GM19395 (cell line): Measurements from ENCODE around the gene PLEKHM1.

Source experiments
- ATAC-seq: cut with Tn5 transposase; IDR thresholded peaks from one replicate; pipeline ENCODE4 v1.9.1; 2021; ENCODE audit warnings: mild to moderate bottlenecking, moderate library complexity; ENCODE audit not compliant: unreplicated experiment

PLEKHM1 gene

DNA sequence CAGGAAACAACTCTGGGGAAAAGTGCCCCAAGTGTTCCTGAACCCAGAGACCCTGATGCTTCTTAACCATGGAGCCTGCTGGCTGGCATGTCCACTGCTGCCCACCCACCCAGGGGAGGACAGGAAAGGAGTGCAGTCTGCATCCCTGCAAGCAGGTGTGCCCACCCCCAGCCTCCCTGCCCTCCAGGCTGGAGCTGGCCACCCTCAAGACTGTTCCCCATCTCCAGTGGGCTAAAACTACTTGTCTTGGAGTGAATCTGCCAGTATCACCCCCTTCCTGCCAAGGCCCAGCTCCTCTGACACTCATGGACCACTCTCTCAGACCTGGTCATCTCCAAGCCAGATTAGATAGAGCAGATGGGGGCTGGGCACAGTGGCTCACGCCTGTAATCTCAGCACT is 87.6 kb downstream of the PLEKHM1 start:
- no peak for ATAC-seq

DNA sequence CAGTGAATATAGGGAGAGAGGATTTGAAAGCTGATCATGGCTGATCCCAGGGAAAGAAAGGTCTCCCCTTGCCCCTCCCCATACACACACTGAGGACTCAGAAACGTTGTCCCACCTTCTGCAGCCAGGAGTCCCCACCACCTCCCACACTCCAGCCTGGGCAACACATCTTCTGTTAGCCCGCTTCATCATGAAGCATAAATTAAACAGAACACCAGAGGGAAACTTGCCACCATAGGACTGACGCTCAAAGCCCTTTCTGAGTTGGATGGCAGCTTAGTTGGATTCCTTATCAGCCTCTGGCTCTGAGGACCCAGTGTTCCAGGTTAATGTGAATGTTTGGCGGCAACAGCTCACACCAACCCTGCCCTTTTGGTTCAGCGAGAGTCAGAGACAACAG is 91.7 kb downstream of the PLEKHM1 start:
- ATAC-seq, result no peak

DNA sequence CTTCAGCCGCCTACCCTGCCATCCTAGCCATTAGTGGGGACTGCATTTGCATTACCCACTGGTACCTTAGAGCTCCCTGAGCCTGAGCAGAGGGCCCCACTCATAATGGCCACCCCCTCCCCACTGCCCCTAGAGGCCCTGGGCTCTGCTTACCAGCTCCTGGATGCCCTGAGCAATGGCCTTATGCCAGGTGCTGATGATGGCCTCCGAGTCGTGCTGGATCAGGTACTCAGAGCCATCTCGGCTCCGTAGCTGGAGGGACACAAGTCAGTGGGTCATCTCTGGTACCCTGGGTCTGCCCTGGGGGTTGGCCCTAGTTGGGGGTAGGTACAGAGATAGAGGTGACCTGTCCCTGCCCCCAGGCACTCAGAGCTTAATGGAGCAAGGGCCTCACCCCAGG is 92.7 kb downstream of the PLEKHM1 start:
- ATAC-seq, result no peak

DNA sequence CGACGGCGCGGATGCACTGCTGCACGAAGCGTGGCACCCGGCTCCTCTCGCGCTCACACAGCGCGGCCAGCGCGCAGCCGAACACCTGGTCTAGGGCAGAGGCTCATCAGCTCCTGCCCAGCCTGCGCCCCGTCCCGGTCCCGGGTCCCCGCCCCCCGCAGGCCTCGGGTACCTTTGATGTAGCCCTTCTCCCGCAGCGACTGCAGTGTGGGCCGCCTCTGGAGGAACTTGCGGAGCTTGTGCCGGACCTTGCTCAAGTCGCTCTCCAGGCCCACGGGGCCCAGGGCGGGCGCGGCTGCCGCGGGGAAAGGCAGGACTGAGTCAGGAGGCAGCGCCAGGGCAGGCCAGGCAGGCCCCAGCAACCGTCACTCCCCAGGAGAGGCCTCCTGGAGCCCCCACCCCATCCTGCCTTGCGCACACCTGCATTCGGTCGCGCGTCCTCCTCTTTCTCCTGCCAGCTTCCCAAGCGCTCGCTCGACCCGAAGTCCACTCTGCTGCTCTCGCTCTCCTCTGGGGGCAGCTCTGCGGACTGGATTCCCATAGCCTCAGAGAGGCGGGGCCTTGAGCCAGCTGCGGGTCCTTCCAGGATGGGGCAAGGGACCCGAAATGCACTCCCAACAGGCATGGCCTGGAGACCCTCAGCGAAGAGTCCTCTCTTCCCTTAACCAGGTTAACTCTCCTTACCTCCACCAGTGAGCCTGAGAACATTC is 93.9 kb downstream of the PLEKHM1 start:
- no peak for ATAC-seq

DNA sequence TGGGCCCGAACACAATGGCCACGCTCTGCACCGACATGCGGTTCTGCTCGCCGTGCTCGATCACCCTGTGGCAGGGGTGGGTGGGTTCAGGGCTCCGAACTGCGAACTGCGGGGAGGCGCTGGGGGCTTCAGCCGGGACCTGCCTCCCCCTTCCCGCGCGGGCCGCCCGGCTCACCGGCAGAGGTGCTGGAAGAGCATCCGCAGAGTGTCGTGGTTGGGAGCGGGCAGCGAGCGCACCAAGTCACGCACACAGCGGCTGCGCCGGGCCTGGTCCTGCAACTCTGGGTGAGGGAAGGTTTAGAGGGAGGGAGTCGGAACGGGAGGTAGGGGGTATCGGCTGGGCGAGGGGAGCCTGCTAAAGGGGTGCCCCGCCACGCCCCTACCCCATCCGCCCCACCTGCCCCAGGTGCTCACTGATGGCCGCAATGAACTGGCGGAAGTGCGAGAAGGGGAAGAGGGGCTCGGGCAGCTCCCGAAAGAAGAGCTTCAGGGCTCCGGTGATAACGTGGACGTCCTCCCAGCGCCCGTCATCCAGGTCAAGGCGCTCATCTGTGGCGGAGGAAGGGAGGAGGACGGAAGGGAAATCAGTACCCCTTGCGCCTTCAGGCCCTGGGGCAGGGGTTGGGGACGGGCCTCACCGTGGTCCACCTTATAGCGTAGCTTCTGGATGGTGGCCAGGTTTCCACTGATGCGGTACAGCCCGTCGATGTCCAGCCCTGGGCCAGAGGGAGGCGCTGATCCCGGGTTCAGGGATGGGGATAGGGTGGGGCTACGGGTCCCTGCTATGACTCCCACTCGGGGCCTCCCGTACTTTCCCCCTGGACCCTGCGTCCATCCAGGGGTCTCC is 94.7 kb downstream of the PLEKHM1 start:
- no peak for ATAC-seq

DNA sequence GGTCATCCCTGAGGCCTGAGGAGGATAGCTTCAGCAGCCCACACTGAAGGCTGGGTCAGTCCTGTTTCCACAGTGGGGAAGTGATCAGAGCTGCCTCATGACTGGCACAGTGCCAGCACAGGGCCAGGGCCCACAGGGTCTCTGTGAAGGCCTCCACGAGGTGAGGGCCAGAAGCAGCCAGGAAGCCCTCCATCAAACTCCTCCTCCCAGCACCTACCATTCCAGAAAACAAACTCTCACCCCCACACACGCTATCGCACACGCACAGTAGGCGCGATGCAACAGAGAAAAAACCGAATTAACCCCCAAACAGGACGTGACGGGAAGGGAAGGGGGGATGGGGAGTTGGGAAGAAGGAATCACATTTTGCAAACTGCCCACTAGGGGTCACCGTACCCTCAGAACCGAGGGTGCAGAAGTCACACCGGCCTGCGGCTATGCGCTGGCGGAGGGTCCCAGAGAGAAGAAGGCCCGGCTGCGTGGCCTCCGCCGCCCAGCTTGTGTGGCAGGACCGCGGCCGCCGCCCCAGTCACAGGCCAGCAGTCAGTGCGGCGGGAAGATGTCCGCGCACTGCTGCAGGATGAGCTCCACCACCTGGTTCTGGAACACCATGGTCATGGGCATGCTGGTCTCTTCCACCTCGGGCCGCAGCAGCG is 95.5 kb downstream of the PLEKHM1 start:
- ATAC-seq, result no peak

DNA sequence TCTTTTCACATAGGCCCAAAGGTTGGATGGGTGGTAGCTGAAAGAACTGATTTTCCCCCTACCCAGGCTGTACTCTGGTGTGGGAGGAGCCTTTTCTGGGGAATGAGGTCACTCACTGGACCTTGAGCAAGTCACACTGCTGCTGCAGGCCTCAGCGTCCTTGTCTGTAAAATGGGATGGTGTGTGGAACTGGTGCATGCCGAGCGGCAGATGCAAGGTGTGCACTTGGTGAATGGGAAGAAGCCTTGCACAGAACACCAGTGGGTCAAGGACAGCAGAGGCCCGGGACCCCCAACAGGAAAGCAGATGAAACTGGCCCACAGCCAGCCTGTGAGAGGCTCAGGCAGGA is 96.0 kb downstream of the PLEKHM1 start:
- ATAC-seq, result no peak

DNA sequence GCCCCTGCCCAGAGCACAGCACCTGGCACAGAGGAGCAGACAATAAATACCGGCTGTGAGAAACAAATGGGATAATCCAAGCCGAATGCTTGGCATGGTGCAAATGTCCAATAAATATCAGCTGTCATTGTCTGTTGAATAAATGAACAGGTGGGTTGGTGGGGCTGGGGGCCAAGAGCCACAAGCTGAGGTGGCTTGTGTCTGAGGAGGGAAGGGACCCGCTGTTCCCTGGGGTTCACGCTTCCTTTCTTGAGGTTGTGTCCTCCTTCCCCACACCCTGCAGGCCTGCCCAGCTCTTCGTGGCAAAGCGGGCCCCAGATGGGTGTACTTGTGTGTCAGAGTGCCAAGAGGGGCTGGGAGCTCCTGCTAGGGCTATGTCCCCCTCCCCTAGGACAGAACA is 96.4 kb downstream of the PLEKHM1 start:
- ATAC-seq, result no peak

DNA sequence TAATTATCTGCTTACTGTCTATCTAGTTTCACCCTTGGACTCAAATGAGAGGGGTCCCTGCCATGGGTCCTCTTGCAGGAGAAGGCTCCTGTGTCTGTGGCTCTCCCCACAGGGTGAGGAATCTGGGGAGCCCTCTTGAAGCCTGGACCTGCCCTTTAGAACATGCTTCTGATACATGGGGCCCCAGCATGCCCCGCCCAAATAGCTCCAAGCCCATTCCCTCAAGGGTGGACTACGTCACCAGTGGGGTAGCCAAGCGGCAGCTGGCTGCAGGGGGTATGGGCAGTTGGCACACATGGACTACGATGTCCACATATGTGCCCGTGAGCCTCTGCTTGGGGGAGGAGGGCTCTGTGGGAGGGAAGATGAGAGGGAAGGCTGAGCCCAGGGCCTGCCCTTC is 97.1 kb downstream of the PLEKHM1 start:
- ATAC-seq, result no peak

DNA sequence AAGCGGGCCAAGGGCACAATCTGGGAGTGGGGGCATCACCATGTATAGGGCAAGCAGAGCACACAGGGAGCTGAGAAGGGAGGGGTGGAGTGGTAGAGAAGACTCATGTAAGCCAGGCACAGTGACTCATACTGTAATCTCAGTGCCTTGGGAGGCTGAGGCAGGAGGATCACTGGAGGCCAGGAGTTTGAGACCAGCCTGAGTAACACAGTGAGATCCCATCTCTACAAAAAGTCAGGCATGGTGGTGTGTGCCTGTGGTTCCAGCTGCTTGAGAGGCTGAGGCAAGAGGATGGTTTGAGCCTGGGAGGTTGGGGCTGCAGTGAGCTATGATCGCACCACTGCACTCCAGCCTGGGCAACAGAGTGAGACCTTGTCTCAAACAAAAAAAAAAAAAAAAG is 98.6 kb downstream of the PLEKHM1 start:
- ATAC-seq, result no peak

DNA sequence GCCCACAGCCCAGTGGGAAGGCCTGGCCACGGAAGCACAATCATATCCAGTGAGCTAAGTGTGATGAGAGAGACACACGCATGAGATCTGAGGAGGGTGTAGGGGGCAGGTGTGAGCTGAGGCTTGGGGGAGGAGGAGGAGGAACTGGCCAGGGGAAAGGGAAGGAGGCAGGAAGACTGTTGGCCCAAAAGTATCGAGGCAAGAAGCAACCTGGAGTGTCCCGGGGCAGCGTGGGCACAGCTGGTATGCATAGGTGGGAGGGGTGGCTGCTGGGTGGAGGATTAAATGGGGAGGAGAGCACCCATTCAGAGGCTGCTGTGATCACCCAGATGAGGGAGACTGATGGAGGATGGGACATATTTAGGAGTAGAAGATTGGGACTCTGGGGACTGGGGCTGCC is 99.2 kb downstream of the PLEKHM1 start:
- ATAC-seq, result no peak

DNA sequence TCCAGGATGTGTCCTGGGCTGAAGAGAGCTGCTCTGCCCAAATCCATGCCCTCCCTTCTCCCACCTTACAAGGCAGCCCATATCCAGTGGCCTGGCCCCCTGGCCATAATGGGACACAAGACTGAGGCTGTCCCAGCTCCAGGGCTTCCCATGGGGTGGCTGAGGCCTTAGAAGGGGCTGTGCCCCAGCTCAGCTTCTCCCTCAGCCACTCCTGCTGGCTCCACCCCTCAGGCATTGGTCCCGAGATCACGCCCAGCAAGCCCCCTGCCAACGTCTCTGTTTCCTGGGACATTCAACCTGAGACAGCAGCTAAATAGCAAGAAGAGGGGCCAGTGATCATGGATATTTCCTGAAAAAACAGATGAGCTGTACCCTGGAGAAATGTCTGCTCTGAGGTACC is 101.2 kb downstream of the PLEKHM1 start:
- ATAC-seq, result no peak

DNA sequence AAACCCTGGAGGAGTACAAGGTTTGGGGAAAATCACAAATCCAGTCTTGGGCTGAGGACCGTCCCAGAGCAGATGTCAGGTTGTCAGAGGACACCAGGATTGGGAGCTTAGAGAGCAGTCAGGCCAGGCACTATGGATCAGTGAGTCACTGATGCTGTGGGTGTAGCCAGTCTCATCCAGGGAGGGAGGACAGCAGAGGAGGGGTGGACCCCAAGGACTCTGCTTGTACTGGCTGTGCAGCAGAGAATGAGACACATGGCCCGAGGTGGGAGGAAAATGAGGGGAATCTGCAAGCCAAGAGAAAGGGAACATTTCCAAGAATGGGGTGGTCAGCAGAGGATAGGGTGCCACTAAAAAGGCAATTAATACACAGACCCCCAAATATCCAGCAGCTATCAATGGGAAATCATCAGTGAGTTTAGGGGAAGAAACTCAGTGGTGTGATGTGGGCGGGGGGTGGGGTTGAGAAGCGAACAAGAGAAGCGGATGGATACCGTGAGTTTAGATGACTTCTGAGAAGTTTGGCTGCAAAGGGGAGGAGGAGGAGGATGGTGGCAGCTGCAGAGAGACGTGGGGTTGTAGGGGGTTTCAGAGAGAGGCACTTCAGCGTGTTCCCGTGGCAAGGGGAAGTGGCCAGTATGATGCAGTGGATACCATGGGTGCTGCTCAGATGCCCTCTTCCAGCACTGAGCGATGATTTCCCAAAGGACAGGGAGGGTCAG is 101.8 kb downstream of the PLEKHM1 start:
- no peak for ATAC-seq

DNA sequence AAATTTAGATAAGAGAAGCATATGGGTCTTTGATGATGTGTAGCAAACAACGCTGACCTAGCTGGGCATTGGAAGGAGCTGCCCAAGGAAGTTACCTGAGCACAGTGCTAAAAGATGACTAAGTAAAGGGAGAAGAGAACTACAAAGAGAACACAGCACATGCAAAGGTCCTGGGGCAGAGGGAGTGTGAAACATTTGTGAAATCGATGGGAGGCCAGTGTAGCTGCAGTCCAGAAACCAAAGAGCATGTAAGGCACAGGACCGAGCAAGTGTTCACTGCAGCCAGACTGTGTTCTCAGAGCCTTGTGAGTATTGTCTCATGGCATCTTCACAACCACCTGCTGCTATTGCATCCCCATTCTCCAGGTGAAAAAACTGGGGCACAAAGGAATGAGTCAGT is 102.8 kb downstream of the PLEKHM1 start:
- no peak for ATAC-seq

DNA sequence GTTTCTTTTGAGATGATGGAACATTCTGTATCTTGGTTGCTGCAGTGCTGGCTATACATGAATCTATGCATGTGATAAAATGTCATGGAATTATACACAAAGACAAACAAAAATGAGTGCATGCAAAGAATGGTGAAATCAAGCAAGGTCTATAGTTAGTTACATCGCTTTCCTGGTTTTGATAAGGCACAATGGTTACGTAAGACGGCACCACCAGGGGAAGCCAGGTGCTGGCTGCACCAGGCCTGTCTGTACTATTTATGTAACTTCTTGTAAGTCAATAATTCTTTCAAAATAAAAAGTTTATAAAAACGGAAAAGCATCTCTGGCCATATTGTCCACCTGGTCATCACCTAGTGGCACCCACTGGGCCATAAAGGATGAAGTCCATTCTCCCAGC is 104.3 kb downstream of the PLEKHM1 start:
- no peak for ATAC-seq
